T-helper 22 cell (primary cell): ENCODE data around the gene ZNF555.
A peak's percentile ranks its signal among the peaks of the same experiment; 100 is the strongest.
"Not testable (repeated sequence)": the region's sequence is repeated elsewhere in the genome, so short reads cannot be mapped to it uniquely, and the experiment has no call there.

Experiments used
- DNase-seq: peaks from one replicate; pipeline ENCODE4 v3.0.0-alpha.2; 2020; ENCODE audit warnings: low read depth

The ZNF555 gene

DNA sequence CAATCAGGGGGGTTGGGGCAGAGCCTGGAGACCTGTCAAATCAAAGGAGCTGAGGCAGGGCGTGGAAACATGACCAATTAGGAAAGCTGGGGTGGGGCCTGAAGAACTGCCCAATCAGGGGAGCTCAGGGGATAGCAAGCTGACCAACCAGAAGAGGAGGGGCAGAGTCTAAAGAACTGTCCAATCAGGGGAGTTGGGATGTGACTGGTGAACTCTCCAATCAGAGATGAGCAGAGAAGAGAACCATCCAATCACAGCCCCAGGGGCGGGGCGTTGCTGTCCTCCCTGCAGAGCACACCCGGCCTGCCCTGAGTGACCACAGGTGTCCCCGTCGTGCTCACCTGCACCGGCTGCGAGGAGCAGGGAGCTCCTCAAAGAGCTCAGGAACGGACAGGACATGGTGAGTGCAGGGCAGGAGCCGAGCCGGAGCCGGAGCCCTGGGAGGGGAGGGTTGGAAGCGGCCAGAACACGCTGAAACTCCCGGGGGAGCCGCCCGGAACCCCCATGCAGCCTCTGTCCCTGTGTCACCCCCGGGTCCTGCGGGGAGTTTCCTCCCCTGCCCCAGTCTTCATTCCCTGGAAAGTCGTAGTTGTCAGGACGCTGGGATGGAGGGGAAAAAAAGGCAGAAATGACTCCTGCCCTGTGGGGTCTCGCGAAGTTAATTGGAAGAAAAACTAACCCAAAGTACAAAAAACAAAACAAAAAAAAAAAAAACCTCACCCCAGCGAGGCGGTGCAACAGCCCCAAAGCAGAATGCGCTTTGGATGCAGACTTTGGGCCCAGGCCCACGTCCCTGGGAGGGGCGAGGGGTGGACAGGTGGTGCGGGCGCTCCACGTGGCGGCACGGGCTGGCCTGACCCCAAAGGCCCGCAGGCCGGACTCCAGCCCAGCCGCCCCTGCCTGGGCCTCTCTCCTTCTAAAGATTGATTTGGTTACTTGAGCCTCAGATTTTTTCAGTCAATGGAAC, 26.0 kb downstream of the ZNF555 start, which contains the start of gene ZNF556:
ZNF556 (plus strand) TSS at position 311 of the 967 bp plus-strand sequence; CDS start at position 398, 87 bp downstream.
- no peak for DNase-seq

DNA sequence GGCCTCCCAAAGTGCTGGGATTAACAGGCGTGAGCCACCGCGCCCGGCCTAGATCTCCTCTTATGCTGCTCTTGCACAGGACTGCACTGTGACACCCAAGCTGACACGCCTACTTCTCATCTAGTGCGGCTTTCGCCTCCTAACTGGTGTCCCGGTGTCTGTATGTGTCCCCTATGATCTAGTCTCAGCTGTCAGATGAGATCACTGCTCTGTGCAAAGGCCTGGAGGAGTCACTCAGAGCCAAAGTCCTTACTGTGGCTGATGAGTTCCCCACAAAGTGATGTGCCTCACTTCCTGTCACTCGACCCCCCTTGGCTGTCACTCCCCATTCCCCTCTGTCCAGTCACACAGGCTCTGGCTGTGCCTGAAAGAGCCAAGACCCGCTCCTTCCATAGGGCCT, 28.3 kb downstream of the ZNF555 start:
- no peak for DNase-seq

DNA sequence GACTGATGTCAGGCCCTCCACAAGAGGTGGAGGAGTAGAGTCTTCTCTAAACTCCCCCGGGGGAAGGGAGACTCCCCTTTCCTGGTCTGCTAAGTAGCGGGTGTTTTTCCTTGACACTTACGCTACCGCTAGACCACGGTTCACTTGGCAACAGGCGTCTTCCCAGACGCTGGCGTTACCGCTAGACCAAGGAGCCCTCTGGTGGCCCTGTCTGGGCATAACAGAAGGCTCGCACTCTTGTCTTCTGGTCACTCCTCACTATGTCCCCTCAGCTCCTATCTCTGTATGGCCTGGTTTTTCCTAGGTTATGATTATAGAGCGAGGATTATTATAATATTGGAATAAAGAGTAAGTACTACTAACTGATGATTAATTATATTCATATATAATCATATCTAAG, 30.9 kb downstream of the ZNF555 start:
- DNase-seq: not testable (repeated sequence)

- no peak for DNase-seq
Measured at GRCh38 chr19:2877398-2878331, 36.4 kb downstream of the ZNF555 start.

DNA sequence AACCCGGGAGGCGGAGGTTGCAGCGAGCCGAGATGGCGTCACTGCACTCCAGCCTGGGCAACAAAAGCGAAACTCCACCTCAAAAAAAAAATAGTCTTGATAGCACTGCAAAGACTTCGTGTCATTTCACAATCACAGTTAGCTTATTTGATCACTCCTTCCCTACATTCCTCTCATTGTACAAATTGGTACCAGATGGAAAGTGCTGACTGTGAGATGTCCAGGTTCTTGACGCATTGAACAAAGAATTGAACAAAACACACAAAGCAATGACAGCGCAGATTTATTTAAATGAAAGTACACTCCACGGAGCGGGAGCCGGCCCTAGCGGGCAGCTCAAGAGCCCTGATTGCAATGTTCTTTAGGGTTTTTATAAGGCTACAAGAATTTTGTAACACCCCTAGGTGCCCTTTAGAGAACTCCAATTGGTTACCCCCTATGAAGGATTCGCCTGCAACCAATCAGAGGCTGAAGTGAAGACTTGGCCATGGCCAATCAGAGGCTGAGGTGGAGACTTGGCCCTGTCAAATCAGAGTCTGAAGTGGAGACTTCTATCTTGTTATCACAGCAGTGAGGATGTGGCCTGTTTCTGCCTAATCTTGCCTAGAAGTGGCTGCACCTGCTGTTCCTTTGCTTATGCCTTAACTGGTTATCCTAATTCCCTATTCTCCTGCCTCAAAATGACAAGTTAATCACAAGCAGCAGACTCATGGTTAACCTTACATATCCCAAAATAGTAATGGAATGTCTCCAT, 42.6 kb downstream of the ZNF555 start:
- no peak for DNase-seq

GRCh38 chr19:2885736-2886135, 44.5 kb downstream of the ZNF555 start:
- DNase-seq: no peak

- DNase-seq: no peak
Measured at GRCh38 chr19:2887391-2887914, 46.2 kb downstream of the ZNF555 start.

GRCh38 chr19:2888731-2889224, 47.5 kb downstream of the ZNF555 start:
- DNase-seq: no peak

GRCh38 chr19:2890531-2890930, 49.3 kb downstream of the ZNF555 start:
- not testable (repeated sequence) for DNase-seq

- no peak for DNase-seq
Measured at GRCh38 chr19:2896694-2897093, 55.4 kb downstream of the ZNF555 start.

DNA sequence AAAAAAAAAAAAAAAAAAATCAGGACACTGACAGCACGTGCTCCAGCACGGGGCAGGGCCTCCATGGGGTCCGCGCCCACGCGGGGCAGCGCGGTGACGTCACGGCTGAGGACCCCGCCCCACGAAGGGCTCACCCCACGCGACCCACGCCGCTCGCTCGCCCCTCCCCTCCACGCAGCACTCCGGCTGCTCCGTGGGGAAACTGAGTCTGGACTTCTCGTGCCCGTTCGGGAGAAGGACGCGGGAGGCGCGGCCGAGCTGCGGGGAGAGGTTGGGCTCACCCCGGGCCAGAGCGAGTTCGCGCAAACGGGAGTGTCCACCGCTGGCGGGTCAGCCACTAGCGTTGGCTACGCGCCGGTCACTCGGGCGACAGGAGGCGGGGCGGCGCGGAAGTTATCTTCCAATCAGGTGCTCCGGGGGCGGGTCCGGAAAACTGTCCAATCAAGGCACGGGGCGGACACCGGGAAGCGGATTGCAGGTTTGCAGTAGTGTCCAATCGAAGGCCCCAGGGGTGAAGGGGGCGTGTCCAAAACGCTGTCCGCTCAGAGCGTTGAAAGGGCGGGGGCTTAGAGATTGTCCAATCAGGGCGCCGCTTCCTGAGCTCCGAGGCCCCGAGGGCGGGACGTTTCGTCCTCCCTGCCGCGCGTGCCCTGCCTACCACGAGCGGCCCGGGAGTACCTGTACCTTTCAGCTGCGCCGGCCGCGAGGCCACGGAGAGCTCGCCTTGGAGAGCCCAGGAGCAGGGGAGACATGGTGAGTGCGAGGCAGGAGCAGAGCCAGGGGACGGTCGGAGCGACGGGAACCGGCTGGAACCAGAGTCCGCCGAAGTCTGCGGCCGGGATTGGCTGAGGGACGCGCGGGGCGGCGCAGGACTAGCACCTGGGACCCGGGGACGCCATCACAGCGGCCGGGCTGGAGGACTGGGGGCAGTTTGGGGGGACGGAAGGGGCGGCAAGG, 59.3 kb downstream of the ZNF555 start, which contains the start of gene ZNF57:
ZNF57 (plus strand) TSS at position 633 of the 957 bp plus-strand sequence; CDS start at position 751, 118 bp downstream.
- DNase-seq: peak; percentile 96

DNA sequence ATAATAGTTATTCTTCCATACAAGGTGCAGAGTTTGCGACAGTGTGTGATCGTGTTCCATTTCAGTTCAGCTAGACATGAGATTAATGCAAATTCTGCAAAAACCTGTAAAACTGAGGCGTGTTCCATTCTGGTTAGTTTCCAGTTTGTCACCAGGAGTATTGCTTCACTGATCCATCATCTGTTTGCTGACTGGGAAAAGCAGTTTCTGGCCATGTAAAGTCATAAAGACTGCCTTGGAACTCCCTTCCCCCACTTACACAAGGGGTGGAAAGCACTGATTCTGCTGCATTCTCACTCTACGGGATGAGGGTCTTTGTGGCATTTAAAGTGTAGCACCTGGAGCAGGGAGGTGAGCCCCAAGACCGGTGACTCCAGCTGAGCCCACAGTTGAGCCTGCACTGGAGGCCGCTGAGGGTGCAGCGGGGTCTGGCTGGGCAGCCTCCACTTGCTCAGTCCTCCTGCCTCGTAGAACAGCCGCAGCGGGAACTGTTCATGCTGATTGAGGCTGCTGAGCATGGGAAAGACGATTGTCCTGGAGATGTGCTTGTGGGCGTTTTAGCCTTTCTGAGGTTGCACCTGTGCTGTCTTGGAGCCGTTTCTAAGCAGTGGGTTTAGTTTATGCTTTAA, 61.4 kb downstream of the ZNF555 start:
- DNase-seq: no peak

- DNase-seq: not testable (repeated sequence)
Measured at GRCh38 chr19:2903326-2903725, 62.1 kb downstream of the ZNF555 start.

DNA sequence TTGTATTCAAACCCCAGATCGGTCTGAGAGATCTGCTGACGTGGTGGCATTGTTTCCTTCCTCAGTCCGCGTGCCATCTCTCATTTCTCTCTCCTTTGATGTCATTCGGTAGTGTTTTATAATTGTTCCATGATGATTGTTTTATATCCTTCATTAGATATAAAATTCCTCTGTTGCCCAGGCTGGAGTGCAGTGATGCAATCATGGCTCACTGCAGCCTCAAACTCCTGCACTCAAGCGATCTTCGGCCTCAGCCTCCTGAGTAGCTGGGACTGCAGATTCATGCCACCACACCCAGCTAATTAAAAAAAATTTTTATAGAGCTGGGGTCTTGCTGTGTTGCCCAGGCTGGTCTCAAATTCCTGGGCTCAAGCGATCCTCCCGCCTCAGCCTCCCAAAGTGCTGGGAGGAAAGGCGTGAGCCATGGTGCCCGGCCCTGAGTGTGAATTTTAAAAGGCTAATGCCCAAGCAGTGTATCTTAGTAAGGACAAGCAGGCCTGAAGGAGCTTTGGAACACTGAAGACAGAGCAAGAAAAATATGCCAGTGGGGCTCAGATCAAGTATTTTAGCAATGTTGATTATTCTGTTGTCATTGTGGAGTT, 64.7 kb downstream of the ZNF555 start:
- DNase-seq: no peak

- no peak for DNase-seq
Measured at GRCh38 chr19:2906631-2907195, 65.4 kb downstream of the ZNF555 start.
